Posterior cingulate gyrus (tissue), 11 donors: Measurements from ENCODE around the gene ITGB2.

ENCODE experiments used
- DNase-seq, 10 donors: peaks; one replicate each; pipeline versions ENCODE4 v3.0.0 to v3.0.0-alpha.2; 2020 to 2021; ENCODE audit warnings: mixed read lengths in 3 of 10
- intact Hi-C: fragments of 100-400 bp; cut with DNase I; formaldehyde crosslinking; loops from one replicate; pipeline ENCODE4 v1.15.1; 2023

The ITGB2 gene

GRCh38 chr21:44956356-44957046 lies 35.8 kb upstream of the ITGB2 start:
- DNase-seq, result peak in 4 of 10 donors; percentile 21 to 77 (median 60)
- intact Hi-C loops, result loop anchor here (10.0 kb wide), 2 partner anchors 118 to 488 kb away; partner anchors contain the start of gene ADARB1

GRCh38 chr21:44955798-44956175 lies 35.1 kb upstream of the ITGB2 start:
- intact Hi-C loops, result loop anchor here (10.0 kb wide), 2 partner anchors 119 to 489 kb away; partner anchors contain the start of gene ADARB1
- DNase-seq, result peak in 4 of 10 donors; percentile 27 to 87 (median 70)

GRCh38 chr21:44955141-44955797 lies 34.6 kb upstream of the ITGB2 start:
- peak in 4 of 10 donors; percentile 42 to 91 (median 80) for DNase-seq
- intact Hi-C loops, result loop anchor here (10.0 kb wide), 2 partner anchors 120 to 490 kb away; partner anchors contain the start of gene ADARB1

- intact Hi-C loops, result loop anchor here (10.0 kb wide), 2 partner anchors 120 to 490 kb away; partner anchors contain the start of gene ADARB1
- DNase-seq, result peak in 4 of 10 donors; percentile 16 to 72 (median 66)
Observed at GRCh38 chr21:44954281-44954771, 33.6 kb upstream of the ITGB2 start.

GRCh38 chr21:44953628-44954021 lies 32.9 kb upstream of the ITGB2 start:
- peak in 2 of 10 donors; percentile 18 to 42 for DNase-seq
- intact Hi-C loops, result loop anchor here (10.0 kb wide), 2 partner anchors 121 to 491 kb away; partner anchors contain the start of gene ADARB1

GRCh38 chr21:44952929-44953627 lies 32.4 kb upstream of the ITGB2 start:
- intact Hi-C loops, result loop anchor here (10.0 kb wide), 2 partner anchors 122 to 492 kb away; partner anchors contain the start of gene ADARB1
- peak in 4 of 10 donors; percentile 16 to 84 (median 74) for DNase-seq

GRCh38 chr21:44952116-44952928 lies 31.6 kb upstream of the ITGB2 start:
- peak in 5 of 10 donors; percentile 32 to 87 (median 82) for DNase-seq
- intact Hi-C loops, result loop anchor here (10.0 kb wide), 2 partner anchors 122 to 492 kb away; partner anchors contain the start of gene ADARB1

GRCh38 chr21:44951186-44951915 lies 30.7 kb upstream of the ITGB2 start:
- intact Hi-C loops, result loop anchor here (10.0 kb wide), 2 partner anchors 123 to 493 kb away; partner anchors contain the start of gene ADARB1
- peak in 3 of 10 donors; percentile 24 to 75 (median 61) for DNase-seq

GRCh38 chr21:44950351-44950750 lies 29.7 kb upstream of the ITGB2 start:
- peak in 3 of 10 donors; percentile 26 to 78 (median 71) for DNase-seq
- intact Hi-C loops, result loop anchor here (10.0 kb wide), 2 partner anchors 124 to 494 kb away; partner anchors contain the start of gene ADARB1

GRCh38 chr21:44949779-44950198 lies 29.1 kb upstream of the ITGB2 start:
- peak in 9 of 10 donors; percentile 51 to 95 (median 77) for DNase-seq
- intact Hi-C loops, result loop anchor here (1.0 to 10.0 kb wide), 3 partner anchors 125 to 495 kb away; partner anchors contain the start of gene ADARB1

GRCh38 chr21:44949161-44949778 lies 28.6 kb upstream of the ITGB2 start:
- peak in 2 of 10 donors; percentile 22 to 78 for DNase-seq
- intact Hi-C loops, result loop anchor here (1.0 kb wide), 1 partner anchor 188 kb away; no protein-coding TSS in a partner anchor

GRCh38 chr21:44948426-44949120 lies 27.9 kb upstream of the ITGB2 start:
- DNase-seq, result peak in 4 of 10 donors; percentile 3 to 83 (median 52)
- intact Hi-C loops, result loop anchor here (1.0 kb wide), 1 partner anchor 189 kb away; no protein-coding TSS in a partner anchor

- DNase-seq, result peak in 3 of 10 donors; percentile 27 to 82 (median 81)
- intact Hi-C loops, result no loop called here
Observed at GRCh38 chr21:44947930-44948331, 27.2 kb upstream of the ITGB2 start.

- intact Hi-C loops, result no loop called here
- peak in 3 of 10 donors; percentile 24 to 80 (median 62) for DNase-seq
Observed at GRCh38 chr21:44947111-44947929, 26.6 kb upstream of the ITGB2 start.

- intact Hi-C loops, result no loop called here
- peak in 3 of 10 donors; percentile 25 to 77 (median 62) for DNase-seq
Observed at GRCh38 chr21:44946254-44947041, 25.7 kb upstream of the ITGB2 start.
